Coronary artery (tissue), 2 donors: ENCODE results near the gene PRPF40A.

ENCODE experiments used
- DNase-seq: peaks from one replicate; pipeline ENCODE4 v3.0.0-alpha.2; 2017; ENCODE audit warnings: low spot score
- H3K27ac ChIP-seq, 2 donors: fragments of 200-600 bp; sonication (generic); one replicate each; pipeline ENCODE4 v1.5.1; 2016 to 2019
- H3K4me3 ChIP-seq: fragments of 200-600 bp; sonication (generic); 2 replicates; pipeline ENCODE4 v1.5.1; 2016; ENCODE audit warnings: mild to moderate bottlenecking, moderate library complexity
- TF ChIP-seq, protein P1 (sequence below): fragments of 200-600 bp; sonication (generic); IDR thresholded peaks from one replicate; pipeline ENCODE4 v1.5.1; 2019; ENCODE audit warnings: antibody characterized with exemption

Gene PRPF40A

GRCh38 chr2:152676461-152676860 is 40.8 kb downstream of the PRPF40A start:
- no peak overlapping the region for H3K27ac ChIP-seq
- no peak for DNase-seq

DNA sequence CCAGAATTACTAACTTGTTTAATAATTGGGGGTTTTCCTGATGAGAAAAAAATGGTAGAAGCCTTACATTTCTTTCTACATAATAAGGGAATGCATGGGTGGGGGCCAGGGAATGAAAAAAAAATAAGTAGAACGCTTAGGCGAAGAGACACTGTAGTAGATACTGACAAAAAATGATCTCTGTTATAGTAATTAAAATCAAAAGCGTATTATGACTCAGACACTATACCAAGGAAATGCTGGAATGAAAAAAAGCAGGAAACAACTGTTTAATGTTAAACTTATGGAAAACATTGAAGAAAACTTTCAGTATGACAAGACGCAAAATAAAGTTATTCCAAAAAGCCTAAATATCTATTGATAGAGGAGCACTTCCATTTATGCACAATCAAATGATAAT is 42.9 kb downstream of the PRPF40A start:
- DNase-seq = no peak
- TF ChIP-seq, protein P1, sequence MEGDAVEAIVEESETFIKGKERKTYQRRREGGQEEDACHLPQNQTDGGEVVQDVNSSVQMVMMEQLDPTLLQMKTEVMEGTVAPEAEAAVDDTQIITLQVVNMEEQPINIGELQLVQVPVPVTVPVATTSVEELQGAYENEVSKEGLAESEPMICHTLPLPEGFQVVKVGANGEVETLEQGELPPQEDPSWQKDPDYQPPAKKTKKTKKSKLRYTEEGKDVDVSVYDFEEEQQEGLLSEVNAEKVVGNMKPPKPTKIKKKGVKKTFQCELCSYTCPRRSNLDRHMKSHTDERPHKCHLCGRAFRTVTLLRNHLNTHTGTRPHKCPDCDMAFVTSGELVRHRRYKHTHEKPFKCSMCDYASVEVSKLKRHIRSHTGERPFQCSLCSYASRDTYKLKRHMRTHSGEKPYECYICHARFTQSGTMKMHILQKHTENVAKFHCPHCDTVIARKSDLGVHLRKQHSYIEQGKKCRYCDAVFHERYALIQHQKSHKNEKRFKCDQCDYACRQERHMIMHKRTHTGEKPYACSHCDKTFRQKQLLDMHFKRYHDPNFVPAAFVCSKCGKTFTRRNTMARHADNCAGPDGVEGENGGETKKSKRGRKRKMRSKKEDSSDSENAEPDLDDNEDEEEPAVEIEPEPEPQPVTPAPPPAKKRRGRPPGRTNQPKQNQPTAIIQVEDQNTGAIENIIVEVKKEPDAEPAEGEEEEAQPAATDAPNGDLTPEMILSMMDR = no peak
- Histone ChIP-seq H3K4me3 (no peak overlapping the region), H3K27ac (no peak overlapping the region)

More at GRCh38 chr2:152676461-152676860, 40.8 kb downstream of the PRPF40A start:
- TF ChIP-seq, protein P1 = no peak
- no peak overlapping the region for H3K4me3 ChIP-seq

GRCh38 chr2:152664725-152665124 is 52.5 kb downstream of the PRPF40A start:
- Histone ChIP-seq H3K27ac (no peak overlapping the region), H3K4me3 (no peak overlapping the region)
- TF ChIP-seq, protein P1 = no peak
- no peak for DNase-seq

- Histone ChIP-seq H3K27ac (no peak overlapping the region), H3K4me3 (no peak overlapping the region)
- no peak for DNase-seq
- TF ChIP-seq, protein P1 = no peak
Observed at GRCh38 chr2:152661076-152661475, 56.2 kb downstream of the PRPF40A start.

GRCh38 chr2:152658221-152658620 is 59.0 kb downstream of the PRPF40A start:
- TF ChIP-seq, protein P1 = no peak
- no peak overlapping the region for H3K27ac ChIP-seq
- H3K4me3 ChIP-seq = no peak overlapping the region
- DNase-seq = no peak

DNA sequence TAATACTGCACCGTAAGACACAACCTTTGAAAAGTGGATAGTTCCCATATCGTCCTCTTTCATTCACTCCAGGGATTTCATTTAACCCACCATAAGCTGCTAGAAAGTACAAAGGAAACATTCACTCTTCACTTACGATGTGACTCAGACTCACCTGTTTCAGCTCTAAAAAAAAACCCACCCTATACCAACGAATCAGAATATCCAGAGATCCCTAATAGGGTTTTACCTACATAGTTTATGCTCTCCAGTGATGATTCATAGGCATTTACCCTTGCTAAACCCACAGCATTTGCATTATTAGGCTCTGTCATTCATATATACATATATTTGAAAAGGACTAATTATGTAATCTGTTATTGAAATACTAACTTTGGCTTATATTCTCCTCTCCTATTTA is 60.2 kb downstream of the PRPF40A start:
- no peak for DNase-seq
- Histone ChIP-seq H3K27ac (no peak overlapping the region), H3K4me3 (no peak overlapping the region)
- TF ChIP-seq, protein P1 = no peak

DNA sequence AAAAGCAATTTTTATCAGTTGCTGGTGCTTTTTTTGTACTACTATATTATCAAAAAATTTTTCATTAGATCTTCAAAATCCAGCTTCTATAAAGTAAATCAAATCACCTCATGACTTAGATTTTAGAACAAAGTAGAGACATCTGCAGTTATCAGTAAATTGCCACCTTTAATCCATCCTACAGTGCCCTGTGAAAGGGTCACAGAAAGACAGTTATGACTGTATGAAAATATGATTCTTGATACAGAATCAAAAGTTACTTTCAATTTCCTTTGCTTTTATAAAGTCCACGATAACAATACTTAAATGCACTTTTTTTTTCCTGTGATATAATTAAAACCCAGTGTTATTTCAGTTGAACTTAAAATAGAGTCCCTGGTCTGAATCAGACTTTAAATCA is 61.4 kb downstream of the PRPF40A start:
- H3K27ac ChIP-seq = no peak overlapping the region
- TF ChIP-seq, protein P1 = no peak
- DNase-seq = no peak
- H3K4me3 ChIP-seq = no peak overlapping the region
